NB4 (cell line): ENCODE results near the gene GGNBP2.

ENCODE experiments used
- CTCF ChIP-seq: IDR thresholded peaks from one replicate; pipeline ENCODE4 v1.5.1; 2012; ENCODE audit warnings: low read depth, low read length
- MAX ChIP-seq: IDR thresholded peaks from 2 replicates; pipeline ENCODE4 v1.6.1; 2011; ENCODE audit warnings: low read depth, low read length
- POLR2A ChIP-seq: IDR thresholded peaks from 2 replicates; pipeline ENCODE4 v1.6.1; 2011; ENCODE audit warnings: mild to moderate bottlenecking; ENCODE audit not compliant: insufficient read length; ENCODE audit errors: extremely low read depth

GRCh38 chr17:36547776-36548175 is 3.1 kb downstream of the GGNBP2 start:
- TF ChIP-seq CTCF = no peak
- no peak for TF ChIP-seq POLR2A
- TF ChIP-seq MAX = no peak
